Transverse colon (tissue), 3 donors: ENCODE data around the gene TMTC2.

Experiments
- POLR2A ChIP-seq: fragments of 450-650 bp; IDR thresholded peaks from one replicate; pipeline ENCODE4 v1.6.1; 2016; ENCODE audit warnings: antibody characterized with exemption, mild to moderate bottlenecking, moderate library complexity
- POLR2AphosphoS5 ChIP-seq, 3 donors: sonication (generic); formaldehyde crosslinking; IDR thresholded peaks; one replicate each; pipeline ENCODE4 v1.6.1; 2016; ENCODE audit warnings: antibody characterized with exemption in 3 of 3

DNA sequence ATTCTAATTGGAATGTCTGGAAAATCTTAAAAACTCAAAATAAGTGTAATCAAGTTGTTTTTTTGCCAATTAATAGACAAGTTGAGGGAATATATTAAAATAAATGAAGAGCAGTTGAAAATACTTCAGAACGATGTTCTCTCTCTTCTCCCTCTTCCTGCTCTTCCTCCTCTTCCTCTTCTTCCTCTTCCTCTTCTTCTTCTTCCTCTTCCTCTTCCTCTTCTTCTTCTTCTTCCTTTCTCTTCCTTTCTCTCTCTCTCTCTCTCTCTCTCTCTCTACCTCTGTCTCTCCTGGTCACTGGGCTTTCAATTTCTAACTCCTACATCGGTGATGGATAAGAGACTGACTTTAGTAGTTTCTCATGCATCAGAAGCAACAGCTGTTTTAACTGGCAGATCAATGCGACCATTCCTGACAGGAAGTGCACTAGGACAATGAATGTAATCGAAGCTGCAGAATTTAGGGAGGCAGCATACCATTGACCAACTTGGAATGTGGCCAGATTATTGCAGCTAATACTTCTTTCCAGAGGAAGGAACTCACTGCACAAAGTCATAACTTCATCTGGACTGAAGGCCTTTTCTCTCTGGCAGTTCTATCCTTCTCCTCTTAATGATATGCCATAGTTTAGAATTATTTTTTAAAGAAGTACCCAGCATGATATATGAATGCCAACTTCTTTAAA is 13.8 kb upstream of the TMTC2 start:
- no peak for TF ChIP-seq POLR2A
- TF ChIP-seq POLR2AphosphoS5 (IDR thresholded peaks at IDR 0.05): no peak
